Brain pericyte (primary cell): ENCODE measurements around the gene ADAMTS2.

ENCODE experiments used
- DNase-seq: peaks from one replicate; pipeline ENCODE4 v3.0.0-alpha.2; 2012; ENCODE audit warnings: low read depth, low spot score

Gene ADAMTS2

GRCh38 chr5:179180921-179181645 is 164.2 kb downstream of the ADAMTS2 start:
- DNase-seq: no peak

- DNase-seq: no peak
Observed at GRCh38 chr5:179180061-179180610, 165.1 kb downstream of the ADAMTS2 start.

- DNase-seq: no peak
Observed at GRCh38 chr5:179177711-179178575, 167.3 kb downstream of the ADAMTS2 start.

GRCh38 chr5:179176571-179177230 is 168.6 kb downstream of the ADAMTS2 start:
- no peak for DNase-seq

- DNase-seq: no peak
Observed at GRCh38 chr5:179176166-179176565, 169.1 kb downstream of the ADAMTS2 start.

DNA sequence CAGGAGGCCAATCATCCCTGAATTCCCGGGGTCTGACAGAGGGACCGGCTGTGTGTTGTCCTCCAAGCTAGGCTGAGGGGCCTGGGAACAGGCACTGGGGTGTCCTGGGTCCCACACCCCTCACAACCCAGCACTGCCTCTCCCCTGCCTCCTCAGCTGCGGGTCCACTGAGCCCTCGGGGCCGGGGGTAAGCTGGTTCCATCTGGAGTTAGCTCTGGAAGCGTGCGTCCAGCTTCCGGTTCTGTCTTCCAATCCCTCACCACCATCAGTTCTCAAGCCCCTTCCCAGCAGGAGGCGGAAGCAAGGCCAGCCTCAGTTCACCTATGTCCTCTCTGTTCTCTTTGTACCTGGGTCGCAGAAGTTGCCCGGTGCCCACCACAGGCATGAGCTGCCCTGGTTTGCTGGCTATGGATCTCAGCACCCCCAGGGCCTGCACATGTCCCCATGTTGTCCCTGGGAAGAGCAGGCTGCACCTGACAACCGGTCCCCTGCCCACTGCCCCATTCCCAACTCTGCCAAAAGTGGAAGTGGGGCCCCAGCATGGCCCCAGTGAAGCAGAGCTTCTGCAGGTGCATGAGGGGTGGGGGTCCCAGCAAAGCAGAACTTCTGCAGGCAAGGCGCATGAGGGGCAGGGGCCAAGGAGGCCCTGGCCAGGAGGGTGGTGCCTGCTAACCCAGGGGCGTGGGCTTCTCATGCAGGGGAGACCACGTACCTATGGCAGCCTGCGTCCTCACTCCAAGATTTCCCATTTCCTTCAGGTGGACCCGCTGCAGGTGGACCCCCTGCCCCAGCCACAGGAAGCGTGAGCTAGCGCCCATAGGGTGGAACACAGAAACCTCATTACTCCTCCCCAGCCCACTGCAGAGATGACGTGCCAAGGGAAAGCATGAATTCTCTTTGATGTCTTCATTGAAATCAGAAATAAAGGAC is 173.2 kb downstream of the ADAMTS2 start:
- no peak for DNase-seq

DNA sequence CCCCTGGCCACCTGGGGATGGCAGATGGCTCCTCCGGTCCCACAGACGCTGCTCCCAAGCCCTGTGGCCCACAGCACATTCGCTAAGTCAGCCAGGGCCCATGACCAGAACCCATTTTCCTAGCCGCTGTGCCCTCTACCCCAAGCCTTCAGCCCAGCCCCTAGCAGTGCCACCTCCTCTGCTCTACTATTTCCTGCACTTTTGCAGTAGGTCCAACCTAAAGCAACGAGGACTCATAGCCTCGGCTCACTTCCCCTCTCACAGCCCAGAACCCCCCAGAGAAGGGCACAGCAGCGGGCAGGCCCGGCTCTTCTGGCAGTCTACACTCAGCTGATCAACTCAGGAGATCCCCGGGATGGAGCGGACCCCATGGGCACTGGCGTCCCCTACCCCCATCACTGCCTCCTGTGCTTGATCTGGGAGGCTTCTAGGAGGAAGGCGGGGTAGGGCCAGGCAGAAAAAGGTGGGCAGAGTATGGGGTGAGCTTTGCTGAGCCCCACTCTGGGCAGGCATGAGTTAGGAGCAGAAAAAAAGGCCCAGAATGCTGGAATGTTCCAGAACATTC is 173.9 kb downstream of the ADAMTS2 start:
- no peak for DNase-seq

DNA sequence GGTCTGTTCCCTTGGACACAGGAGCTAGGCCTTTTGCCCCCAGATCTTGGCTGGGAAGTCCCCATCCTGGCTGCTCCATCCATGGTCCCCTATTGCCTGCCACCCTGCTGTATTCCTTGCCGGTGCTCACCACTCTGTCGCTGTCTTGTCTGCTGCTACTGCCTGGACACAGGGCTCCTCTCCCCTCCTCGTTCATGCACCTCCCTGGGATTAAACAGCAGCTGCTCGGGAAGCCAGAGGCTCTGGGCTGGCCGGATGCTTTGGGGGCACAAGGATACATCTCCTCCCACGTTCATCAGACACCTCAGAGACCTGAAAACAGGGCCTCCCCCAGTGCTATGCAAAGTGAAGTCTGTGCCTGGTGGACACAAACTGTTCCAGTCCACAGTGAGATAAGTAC is 174.7 kb downstream of the ADAMTS2 start:
- DNase-seq: no peak

- no peak for DNase-seq
Observed at GRCh38 chr5:179169836-179170235, 175.4 kb downstream of the ADAMTS2 start.

DNA sequence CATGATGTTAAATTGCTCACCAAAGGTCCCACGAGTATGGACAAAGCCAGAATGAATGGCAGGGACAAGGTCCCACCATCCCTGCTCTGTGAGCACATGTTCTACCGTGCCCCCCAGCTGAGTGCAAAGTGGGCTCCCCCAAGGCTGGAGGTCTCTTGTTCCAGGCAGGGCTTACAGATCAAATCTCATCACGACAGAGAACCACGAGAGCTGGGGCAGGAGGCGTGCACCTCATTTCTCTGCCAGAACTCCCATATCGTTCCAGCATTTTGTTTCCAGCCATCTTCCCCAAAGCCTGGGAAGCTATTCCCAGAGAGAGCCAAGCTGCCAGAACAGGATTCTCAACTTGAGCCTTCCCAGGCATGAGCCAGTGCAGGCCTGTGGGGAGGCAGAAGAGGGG is 176.6 kb downstream of the ADAMTS2 start:
- DNase-seq: no peak

GRCh38 chr5:179167871-179168451 is 177.3 kb downstream of the ADAMTS2 start:
- no peak for DNase-seq

- no peak for DNase-seq
Observed at GRCh38 chr5:179166886-179167841, 178.1 kb downstream of the ADAMTS2 start.

DNA sequence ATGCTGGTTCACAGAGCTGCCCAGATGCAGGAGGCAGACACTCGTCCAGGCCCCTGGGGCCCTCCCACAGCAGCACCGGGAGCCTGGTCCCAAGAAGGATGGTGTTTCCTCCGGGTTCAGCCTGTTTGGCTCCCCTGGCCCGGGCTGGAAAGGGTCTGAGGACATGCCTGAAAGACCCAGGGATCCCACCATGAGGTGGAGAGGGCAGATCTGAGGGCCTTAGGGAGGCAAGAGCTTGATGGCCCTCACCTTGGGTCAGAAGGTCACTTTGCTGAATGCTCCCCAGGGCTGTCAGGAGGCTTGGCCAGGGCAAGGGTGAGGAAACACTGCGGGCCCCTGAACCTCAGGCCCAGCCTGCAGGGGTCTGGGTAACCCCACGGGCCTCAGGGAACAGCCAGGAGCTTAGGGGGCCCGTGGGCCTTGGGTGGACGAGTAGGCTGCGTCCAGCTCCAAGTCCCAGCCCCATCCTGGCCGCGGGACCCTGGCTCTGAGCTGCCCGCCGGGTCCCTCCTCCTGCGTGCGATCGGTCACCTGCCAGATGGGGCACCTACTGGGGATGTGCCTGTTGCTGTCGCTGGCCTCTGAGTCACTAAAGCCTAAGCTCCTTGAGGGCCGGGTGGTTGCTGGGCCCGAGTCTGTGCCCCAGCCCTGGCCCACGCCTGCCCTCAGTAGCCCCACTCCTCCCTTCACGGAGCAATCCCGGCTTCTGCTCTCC is 178.9 kb downstream of the ADAMTS2 start:
- DNase-seq: no peak

GRCh38 chr5:179165421-179166170 is 179.7 kb downstream of the ADAMTS2 start:
- DNase-seq: no peak

GRCh38 chr5:179164331-179165311 is 180.6 kb downstream of the ADAMTS2 start:
- DNase-seq: no peak
